ENCODE measurements around the gene FARP1. TPM values are rescaled to one million over a fixed set of nuclear protein-coding genes. Genes with fewer than 3 reads are reported as not detected.

FARP1 gene
- total and polyA plus RNA-seq, 2 of the 8 experiments (the other 6 are each of a cell fraction or from before 2014, with no cell fraction given), result 24.7 to 104 TPM

GRCh38 chr13:98133946-98134345 is 8.9 kb upstream of the FARP1 start:
- no peak overlapping the region for H3K4me3 ChIP-seq (ENCODE audit: extremely low read depth in 1 of 4, insufficient read depth in 2 of 4, low read depth in 3 of 4, low read length in 4 of 4)
- no peak overlapping the region for H3K4ac ChIP-seq (replicated peaks; ENCODE audit: insufficient read length, low read depth, low read length)
- no peaks in the 10 kb centered on the region for H3K9me3 ChIP-seq (ENCODE audit: insufficient read depth in 2 of 2, low read depth in 1 of 2, low read length in 1 of 2)
- POLR2A ChIA-PET (ENCODE audit: partially characterized antibody), result interaction anchor here (0.7 kb wide), 1 partner anchor 8 kb away, joined by 3 read pairs; no protein-coding TSS in a partner anchor
- no peak overlapping the region for H3K23ac ChIP-seq (ENCODE audit: insufficient read length)
- H3K18ac ChIP-seq (ENCODE audit: extremely low read depth, low read length), result no peak overlapping the region
- H3K4me1 ChIP-seq (replicated peaks in 1 of 4; ENCODE audit: control insufficient read depth in 3 of 4, insufficient read depth in 4 of 4, low read length in 3 of 4), result no peaks in the 10 kb centered on the region
- no peaks in the 10 kb centered on the region for H3K23me2 ChIP-seq (ENCODE audit: low read depth, low read length)
- no peak overlapping the region for H4K5ac ChIP-seq (ENCODE audit: insufficient read length, low read depth, low read length)
- no peak overlapping the region for H3K14ac ChIP-seq (ENCODE audit: insufficient read length)
- H4K20me1 ChIP-seq (replicated peaks in 1 of 2; ENCODE audit: control insufficient read depth in 1 of 2, insufficient read depth in 2 of 2, low read length in 2 of 2), result no peaks in the 10 kb centered on the region
- DNase-seq (ENCODE audit: low read depth in 1 of 2, low spot score in 2 of 2) (no peak), FAIRE-seq (no peak)
- CTCF ChIA-PET (ENCODE audit: partially characterized antibody), result interaction anchor here (0.6 to 1.1 kb wide), 3 partner anchors 31 to 271 kb away, joined by 3 to 5 read pairs (median 3); no protein-coding TSS in a partner anchor
- no peak overlapping the region for H3K9ac ChIP-seq (replicated peaks in 1 of 4; ENCODE audit: extremely low read depth in 1 of 4, low read depth in 3 of 4, low read length in 3 of 4)
- H3K27ac ChIP-seq (ENCODE audit: low read depth, low read length), result no peak overlapping the region
- H3K79me2 ChIP-seq (ENCODE audit: control insufficient read depth in 1 of 2, insufficient read depth in 2 of 2, low read length in 2 of 2), result no peaks in the 10 kb centered on the region
- H2AFZ ChIP-seq (ENCODE audit: low read length), result no peak overlapping the region
- H2BK12ac ChIP-seq (ENCODE audit: low read depth, low read length), result no peak overlapping the region
- H2BK20ac ChIP-seq (ENCODE audit: low read length), result no peak overlapping the region
- no peak overlapping the region for H4K91ac ChIP-seq (replicated peaks; ENCODE audit: insufficient read length, low read length)
- no peak overlapping the region for H2BK5ac ChIP-seq (ENCODE audit: low read depth, low read length)
- no peaks in the 10 kb centered on the region for H3K36me3 ChIP-seq (ENCODE audit: control insufficient read depth in 2 of 4, insufficient read depth in 4 of 4, low read length in 3 of 4)
- 87% methylated on average over 3 of the region's 3 CpGs; no CpG with 5 or more reads in 1 of the 2 experiments for WGBS, 2 experiments (ENCODE audit: extremely low coverage in 1 of 2, insufficient coverage in 1 of 2, insufficient read length in 1 of 2, insufficient replicate concordance in 2 of 2, low coverage in 1 of 2, low lambda C conversion rate in 2 of 2, missing lambda C conversion rate in 1 of 2)
- no peak overlapping the region for H2BK15ac ChIP-seq (ENCODE audit: low read length)
- no peak overlapping the region for H2BK120ac ChIP-seq (replicated peaks; ENCODE audit: low read depth, low read length)
- H3K4me2 ChIP-seq (ENCODE audit: insufficient read depth in 1 of 2, low read depth in 2 of 2, low read length in 2 of 2), result no peak overlapping the region
- no peak for TF ChIP-seq SIX5 (IDR thresholded peaks at IDR 0.05; ENCODE audit: low read depth, low read length)
- TF ChIP-seq SP4 (IDR thresholded peaks at IDR 0.05; ENCODE audit: low read length), result no peak
- no peak for TF ChIP-seq CHD1 (IDR thresholded peaks at IDR 0.05; ENCODE audit: low read depth, low read length)
- no peak for TF ChIP-seq BCL11A (IDR thresholded peaks at IDR 0.05; ENCODE audit: low read depth in 2 of 2, low read length in 2 of 2)
- no peaks in the 10 kb centered on the region for H3K27me3 ChIP-seq (replicated peaks in 1 of 4; ENCODE audit: control insufficient read depth in 3 of 4, extremely low read depth in 1 of 4, insufficient read depth in 3 of 4, low read length in 3 of 4)
- no peak overlapping the region for H2AK5ac ChIP-seq (ENCODE audit: low read depth, low read length)
- H4K8ac ChIP-seq (ENCODE audit: extremely low read depth, insufficient read depth, low read length), result no peak overlapping the region
- no peaks in the 10 kb centered on the region for H3K79me1 ChIP-seq (ENCODE audit: low read depth, low read length)
- no peak overlapping the region for H3K56ac ChIP-seq (replicated peaks; ENCODE audit: insufficient read length, low read depth, low read length)

All from H1 (cell line).